Fibroblast of villous mesenchyme (primary cell): ENCODE results near the gene TEAD2. TPM values are rescaled to one million over a fixed set of nuclear protein-coding genes. Genes with fewer than 3 reads are reported as not detected.

Source experiments
- DNase-seq: peaks from one replicate; pipeline ENCODE4 v3.0.0-alpha.2; 2010; ENCODE audit warnings: low read depth
- H3K4me3 ChIP-seq: 2 replicates; pipeline ENCODE4 v1.5.1; 2011; ENCODE audit warnings: low read depth, mild to moderate bottlenecking, low read length
- CTCF ChIP-seq: IDR thresholded peaks from 2 replicates; pipeline ENCODE4 v1.5.1; 2012; ENCODE audit warnings: low read depth, mild to moderate bottlenecking, low read length; ENCODE audit not compliant: insufficient read depth
- total RNA-seq: library from RNA; depleted of rRNA; stranded (reverse); fragments of >200 nt; gene quantifications from 2 replicates; pipeline ENCODE4 v1.2.3, GENCODE V29; 2012

Gene TEAD2
- total RNA-seq, 1 donor = 37.6 TPM

GRCh38 chr19:49403404-49404187 lies 41.4 kb upstream of the TEAD2 start:
- no peak overlapping the region for H3K4me3 ChIP-seq
- no peak for DNase-seq
- TF ChIP-seq CTCF = no peak

GRCh38 chr19:49400029-49400428 lies 37.8 kb upstream of the TEAD2 start:
- no peak for DNase-seq
- TF ChIP-seq CTCF = no peak
- H3K4me3 ChIP-seq = no peak overlapping the region

GRCh38 chr19:49398931-49399330 lies 36.7 kb upstream of the TEAD2 start:
- no peak overlapping the region for H3K4me3 ChIP-seq
- TF ChIP-seq CTCF = no peak
- no peak for DNase-seq

- H3K4me3 ChIP-seq = no peak overlapping the region
- no peak for DNase-seq
- TF ChIP-seq CTCF = no peak
Measured at GRCh38 chr19:49398001-49398615, 35.9 kb upstream of the TEAD2 start.

GRCh38 chr19:49396738-49397505 lies 34.7 kb upstream of the TEAD2 start:
- H3K4me3 ChIP-seq = no peak overlapping the region
- no peak for TF ChIP-seq CTCF
- no peak for DNase-seq

- TF ChIP-seq CTCF = no peak
- peak; percentile 27 for DNase-seq
- H3K4me3 ChIP-seq = no peak overlapping the region
Measured at GRCh38 chr19:49395581-49396407, 33.6 kb upstream of the TEAD2 start.
